HG03066 (cell line): ENCODE measurements around the gene XRCC4.
A peak's percentile ranks its signal among the peaks of the same experiment; 100 is the strongest.

Source experiments
- ATAC-seq: cut with Tn5 transposase; IDR thresholded peaks from one replicate; pipeline ENCODE4 v1.9.1; 2021; ENCODE audit warnings: low read depth; ENCODE audit not compliant: unreplicated experiment

Gene XRCC4

GRCh38 chr5:83371726-83372125 lies 294.4 kb downstream of the XRCC4 start:
- ATAC-seq: no peak

GRCh38 chr5:83374547-83374946 lies 297.2 kb downstream of the XRCC4 start:
- no peak for ATAC-seq

GRCh38 chr5:83375049-83375745 lies 297.9 kb downstream of the XRCC4 start:
- ATAC-seq: no peak

- no peak for ATAC-seq
Observed at GRCh38 chr5:83376461-83376860, 299.1 kb downstream of the XRCC4 start.

GRCh38 chr5:83377131-83377865 lies 300.0 kb downstream of the XRCC4 start:
- ATAC-seq: no peak

GRCh38 chr5:83378624-83379289 lies 301.4 kb downstream of the XRCC4 start:
- no peak for ATAC-seq

- ATAC-seq: no peak
Observed at GRCh38 chr5:83385812-83386211, 308.5 kb downstream of the XRCC4 start.

GRCh38 chr5:83387041-83387440 lies 309.7 kb downstream of the XRCC4 start:
- ATAC-seq: no peak

- no peak for ATAC-seq
Observed at GRCh38 chr5:83388608-83389007, 311.3 kb downstream of the XRCC4 start.

- ATAC-seq: no peak
Observed at GRCh38 chr5:83392766-83393503, 315.6 kb downstream of the XRCC4 start.

- no peak for ATAC-seq
Observed at GRCh38 chr5:83393504-83393866, 316.1 kb downstream of the XRCC4 start.

GRCh38 chr5:83394190-83394589 lies 316.8 kb downstream of the XRCC4 start:
- ATAC-seq: no peak

- ATAC-seq: no peak
Observed at GRCh38 chr5:83396662-83397061, 319.3 kb downstream of the XRCC4 start.

GRCh38 chr5:83397658-83398057 lies 320.3 kb downstream of the XRCC4 start:
- ATAC-seq: no peak

- ATAC-seq: no peak
Observed at GRCh38 chr5:83400241-83400640, 322.9 kb downstream of the XRCC4 start.

GRCh38 chr5:83400701-83401100 lies 323.4 kb downstream of the XRCC4 start:
- no peak for ATAC-seq

GRCh38 chr5:83401122-83401731 lies 323.9 kb downstream of the XRCC4 start:
- ATAC-seq: peak; percentile 53

GRCh38 chr5:83401775-83402174 lies 324.4 kb downstream of the XRCC4 start:
- no peak for ATAC-seq
